Keratinocyte (primary cell): ENCODE measurements around the gene FGFR3. TPM values are rescaled to one million over a fixed set of nuclear protein-coding genes. Genes with fewer than 3 reads are reported as not detected.

Experiments
- DNase-seq: peaks from one replicate; pipeline ENCODE4 v3.0.0-alpha.2; 2011; ENCODE audit warnings: low read depth, missing footprints, low spot score
- FAIRE-seq: peaks from 2 replicates; lab custom pipeline; 2011; peaks lifted over from hg19 to GRCh38; lab: Jason Lieb, UNC
- H2AFZ ChIP-seq: 2 replicates; pipeline ENCODE4 v1.6.0; 2012; ENCODE audit warnings: low read length, control low read depth, inconsistent platforms; ENCODE audit not compliant: control insufficient read depth
- H3K27ac ChIP-seq: 2 replicates; pipeline ENCODE4 v1.5.1; 2011; ENCODE audit warnings: low read length; ENCODE audit not compliant: control insufficient read depth, insufficient read depth
- H3K27me3 ChIP-seq: 3 replicates; pipeline ENCODE4 v1.6.0; 2011; ENCODE audit warnings: low read length; ENCODE audit not compliant: control insufficient read depth, insufficient read depth; ENCODE audit errors: extremely low read depth
- H3K36me3 ChIP-seq, 2 experiments: 2 replicates in 1 of 2; 3 replicates in 1 of 2; pipeline ENCODE4 v1.5.1; 2011; ENCODE audit warnings: low read length in 2 of 2, mild to moderate bottlenecking in 1 of 2; ENCODE audit not compliant: control insufficient read depth in 2 of 2, insufficient read depth in 2 of 2; ENCODE audit errors: extremely low read depth in 1 of 2
- H3K4me1 ChIP-seq: 3 replicates; pipeline ENCODE4 v1.5.1; 2011; ENCODE audit warnings: low read length; ENCODE audit not compliant: control insufficient read depth, insufficient read depth; ENCODE audit errors: extremely low read depth
- H3K4me2 ChIP-seq: 3 replicates; pipeline ENCODE4 v1.6.0; 2011; ENCODE audit warnings: low read depth, low read length; ENCODE audit not compliant: control insufficient read depth, insufficient read depth; ENCODE audit errors: extremely low read depth
- H3K4me3 ChIP-seq, 3 experiments: fragments of 200-600 bp in 1 of 3; sonication (generic) in 1 of 3; 2 replicates in 2 of 3; 3 replicates in 1 of 3; pipeline ENCODE4 v1.5.1; 2011 to 2016; ENCODE audit warnings: low read length in 3 of 3, mild to moderate bottlenecking in 3 of 3, control low read depth in 2 of 3, inconsistent platforms in 1 of 3, low read depth in 1 of 3, mixed read lengths in 1 of 3, mixed run types in 1 of 3, moderate library complexity in 1 of 3; ENCODE audit not compliant: control insufficient read depth in 2 of 3, insufficient read depth in 2 of 3; ENCODE audit errors: extremely low read depth in 1 of 3
- H3K79me2 ChIP-seq: 2 replicates; pipeline ENCODE4 v1.6.0; 2012; ENCODE audit warnings: low read length; ENCODE audit not compliant: control insufficient read depth, insufficient read depth
- H3K9ac ChIP-seq: 3 replicates; pipeline ENCODE4 v1.6.0; 2011; ENCODE audit warnings: low read length; ENCODE audit not compliant: control insufficient read depth, insufficient read depth; ENCODE audit errors: extremely low read depth
- H3K9me1 ChIP-seq: 3 replicates; pipeline ENCODE4 v1.6.0; 2011; ENCODE audit warnings: low read length; ENCODE audit not compliant: control insufficient read depth, insufficient read depth; ENCODE audit errors: extremely low read depth
- H3K9me3 ChIP-seq: 2 replicates; pipeline ENCODE4 v1.5.1; 2012; ENCODE audit warnings: low read depth, low read length; ENCODE audit not compliant: control insufficient read depth
- H4K20me1 ChIP-seq: 3 replicates; pipeline ENCODE4 v1.6.0; 2011; ENCODE audit warnings: low read length; ENCODE audit not compliant: control insufficient read depth, insufficient read depth; ENCODE audit errors: extremely low read depth
- CTCF ChIP-seq, 3 experiments: IDR thresholded peaks in 1 of 3; conservative IDR thresholded peaks in 1 of 3; optimal IDR thresholded peaks in 1 of 3; 2 replicates in 2 of 3; 3 replicates in 1 of 3; pipeline versions ENCODE3 to v1.5.1; 2011; ENCODE audit warnings: low read length in 3 of 3, mild to moderate bottlenecking in 3 of 3, moderate library complexity in 2 of 3, control low read depth in 1 of 3, inconsistent platforms in 1 of 3; ENCODE audit not compliant: insufficient read depth in 2 of 3; ENCODE audit errors: extremely low read depth in 1 of 3
- EZH2 ChIP-seq: IDR thresholded peaks from one replicate; pipeline ENCODE4 v1.6.1; 2012; ENCODE audit warnings: inconsistent platforms, mild to moderate bottlenecking, low read length, moderate library complexity
- dilution Hi-C: fragments of 300-500 bp; cut with MboI; formaldehyde crosslinking; loops from one replicate; pipeline ENCODE4 v1.7.0; 2020; ENCODE audit warnings: low sequenced_read_pairs; ENCODE audit not compliant: extremely low pct_ligation_motif_present
- polyA plus RNA-seq, 5 experiments: library from polyadenylated mRNA; depleted of rRNA in 3 of 5; stranded (reverse) in 3 of 5; stranded (forward) in 1 of 5; unstranded in 1 of 5; fragments of >200 nt; gene quantifications; 1 replicate in 1 of 5; 2 replicates in 3 of 5; 3 replicates in 1 of 5; pipeline versions ENCODE4 v1.2.1 to v1.2.3, GENCODE V29; 2011 to 2012; ENCODE audit warnings: missing spikeins in 2 of 5, low read depth in 1 of 5, low replicate concordance in 1 of 5

The FGFR3 gene
- polyA plus RNA-seq, 1 donor (not counting 4 experiments of a cell fraction or from before 2014, with no cell fraction given) = 45.2 TPM

GRCh38 chr4:1831331-1831730, 38.2 kb downstream of the FGFR3 start:
- H4K20me1 ChIP-seq = no peaks in the 10 kb centered on the region
- H3K4me2 ChIP-seq = no peak overlapping the region
- TF ChIP-seq CTCF (optimal IDR thresholded peaks at IDR 0.05 in 1 of 3, IDR thresholded peaks at IDR 0.05 in 1 of 3, conservative IDR thresholded peaks at IDR 0.05 in 1 of 3; ENCODE audit: extremely low read depth in 1 of 3, insufficient read depth in 2 of 3, low read length in 3 of 3) (no peak), EZH2 (no peak)
- H3K4me1 ChIP-seq = no peaks in the 10 kb centered on the region
- no peaks in the 10 kb centered on the region for H3K9me3 ChIP-seq
- no peaks in the 10 kb centered on the region for H3K9me1 ChIP-seq
- no peak overlapping the region for H3K9ac ChIP-seq
- H3K27me3 ChIP-seq = no peaks in the 10 kb centered on the region
- no peak overlapping the region for H3K27ac ChIP-seq
- H3K4me3 ChIP-seq = no peak overlapping the region
- H3K79me2 ChIP-seq = peaks cover 3% of the 10 kb centered on the region
- no peak for DNase-seq
- H3K36me3 ChIP-seq = peaks cover 31 to 42% of the 10 kb centered on the region in 2 experiments
- dilution Hi-C loops = no loop called here
- FAIRE-seq = no peak
- H2AFZ ChIP-seq = no peak overlapping the region

- dilution Hi-C loops = no loop called here
- H3K4me1 ChIP-seq = no peaks in the 10 kb centered on the region
Measured at GRCh38 chr4:1832690-1833089, 39.6 kb downstream of the FGFR3 start.

More at GRCh38 chr4:1832690-1833089, 39.6 kb downstream of the FGFR3 start:
- H3K4me2 ChIP-seq = no peak overlapping the region
- H3K9me3 ChIP-seq = no peaks in the 10 kb centered on the region
- H3K36me3 ChIP-seq = peaks cover 43 to 46% of the 10 kb centered on the region in 2 experiments
- no peak overlapping the region for H2AFZ ChIP-seq
- peaks cover 5% of the 10 kb centered on the region for H4K20me1 ChIP-seq
- no peak for FAIRE-seq
- no peaks in the 10 kb centered on the region for H3K9me1 ChIP-seq
- H3K79me2 ChIP-seq = peaks cover 6% of the 10 kb centered on the region
- no peak for DNase-seq
- no peak overlapping the region for H3K27ac ChIP-seq
- no peak overlapping the region for H3K9ac ChIP-seq
- H3K4me3 ChIP-seq = no peak overlapping the region
- H3K27me3 ChIP-seq = no peaks in the 10 kb centered on the region
- TF ChIP-seq CTCF (optimal IDR thresholded peaks at IDR 0.05 in 1 of 3, IDR thresholded peaks at IDR 0.05 in 1 of 3, conservative IDR thresholded peaks at IDR 0.05 in 1 of 3; ENCODE audit: extremely low read depth in 1 of 3, insufficient read depth in 2 of 3, low read length in 3 of 3) = no peak
- TF ChIP-seq EZH2 = no peak
